Caco-2 (cell line): Measurements from ENCODE around the gene HTRA3. TPM values are rescaled to one million over a fixed set of nuclear protein-coding genes. Genes with fewer than 3 reads are reported as not detected.

ENCODE experiments used
- BruUV-seq: library from RNA; stranded (reverse); fragments of 400-500 nt; replicated peaks from 2 replicates; lab custom pipeline; 2021; lab: Mats Ljungman, UMichigan
- CTCF ChIA-PET: fragments of 300-600 bp; sonication (Branson Sonifier 250); formaldehyde crosslinking; loops from one replicate; lab custom pipeline; 2022; ENCODE audit warnings: antibody characterized with exemption; lab: Charles Lee
- POLR2A ChIA-PET: fragments of 300-600 bp; sonication (Branson Sonifier 250); formaldehyde crosslinking; loops from one replicate; lab custom pipeline; 2022; ENCODE audit warnings: antibody characterized with exemption; lab: Charles Lee
- DNase-seq, 2 experiments: peaks; one replicate each; pipeline versions ENCODE4 v3.0.0 to v3.0.0-alpha.2; 2020 to 2022
- H3K27me3 ChIP-seq: replicated peaks from 2 replicates; pipeline ENCODE4 v1.6.0; 2011; ENCODE audit warnings: low read length; ENCODE audit not compliant: control insufficient read depth, insufficient read depth
- H3K36me3 ChIP-seq: 2 replicates; pipeline ENCODE4 v1.5.1; 2011; ENCODE audit warnings: low read length; ENCODE audit not compliant: control insufficient read depth, insufficient read depth
- H3K4me1 ChIP-seq: fragments of 250-450 bp; sonication (Bioruptor Pico); 2 replicates; pipeline ENCODE4 v1.5.1; 2020; ENCODE audit warnings: mild to moderate bottlenecking
- H3K4me3 ChIP-seq: 2 replicates; pipeline ENCODE4 v1.5.1; 2011; ENCODE audit warnings: low read depth, mild to moderate bottlenecking, control low read depth, low read length
- H3K9me3 ChIP-seq: fragments of 250-450 bp; sonication (Bioruptor Pico); 2 replicates; pipeline ENCODE4 v1.5.1; 2020; ENCODE audit warnings: mild to moderate bottlenecking, moderate library complexity
- H3K27ac Mint-ChIP-seq: one replicate; pipeline ENCODE4 v1.8.0; 2022; ENCODE audit warnings: mixed read lengths; ENCODE audit not compliant: unreplicated experiment
- H3K27me3 Mint-ChIP-seq: one replicate; pipeline ENCODE4 v1.8.0; 2022; ENCODE audit warnings: mixed read lengths; ENCODE audit not compliant: insufficient read depth, unreplicated experiment
- H3K36me3 Mint-ChIP-seq: one replicate; pipeline ENCODE4 v1.8.0; 2022; ENCODE audit warnings: mild to moderate bottlenecking, mixed read lengths; ENCODE audit not compliant: insufficient read depth, unreplicated experiment
- H3K4me1 Mint-ChIP-seq: one replicate; pipeline ENCODE4 v1.8.0; 2022; ENCODE audit warnings: low read depth, mixed read lengths; ENCODE audit not compliant: unreplicated experiment
- H3K4me3 Mint-ChIP-seq: one replicate; pipeline ENCODE4 v1.8.0; 2022; ENCODE audit warnings: mild to moderate bottlenecking, moderate library complexity, mixed read lengths; ENCODE audit not compliant: unreplicated experiment
- H3K9me3 Mint-ChIP-seq: one replicate; pipeline ENCODE4 v1.8.0; 2022; ENCODE audit warnings: mixed read lengths; ENCODE audit not compliant: unreplicated experiment
- intact Hi-C: fragments of 100-400 bp; cut with micrococcal nuclease; formaldehyde crosslinking; loops from one replicate; pipeline ENCODE4 v1.10.0; 2022; ENCODE audit not compliant: unreplicated experiment
- total RNA-seq: library from RNA; stranded (reverse); gene quantifications from 2 replicates; pipeline ENCODE4 v1.2.3, GENCODE V29; 2022
- TF ChIP-seq, protein P1 (sequence below), 2 experiments: fragments of 200-600 bp in 1 of 2; IDR thresholded peaks; 1 replicate in 1 of 2; 2 replicates in 1 of 2; pipeline versions ENCODE4 v1.5.1 to v1.8.0; 2011 to 2022; ENCODE audit warnings: antibody characterized with exemption in 1 of 2, control low read depth in 1 of 2, inconsistent platforms in 1 of 2, low read depth in 1 of 2, low read length in 1 of 2, mild to moderate bottlenecking in 1 of 2, moderate library complexity in 1 of 2; ENCODE audit not compliant: insufficient read depth in 1 of 2, severe bottlenecking in 1 of 2, unreplicated experiment in 1 of 2

HTRA3 gene
- total RNA-seq, 1 experiment from 2014 or later: 0.66 TPM

GRCh38 chr4:8324640-8325239, 55.2 kb downstream of the HTRA3 start:
- ChIA-PET CTCF (no interaction called here), POLR2A (no interaction called here)
- TF ChIP-seq, protein P1, sequence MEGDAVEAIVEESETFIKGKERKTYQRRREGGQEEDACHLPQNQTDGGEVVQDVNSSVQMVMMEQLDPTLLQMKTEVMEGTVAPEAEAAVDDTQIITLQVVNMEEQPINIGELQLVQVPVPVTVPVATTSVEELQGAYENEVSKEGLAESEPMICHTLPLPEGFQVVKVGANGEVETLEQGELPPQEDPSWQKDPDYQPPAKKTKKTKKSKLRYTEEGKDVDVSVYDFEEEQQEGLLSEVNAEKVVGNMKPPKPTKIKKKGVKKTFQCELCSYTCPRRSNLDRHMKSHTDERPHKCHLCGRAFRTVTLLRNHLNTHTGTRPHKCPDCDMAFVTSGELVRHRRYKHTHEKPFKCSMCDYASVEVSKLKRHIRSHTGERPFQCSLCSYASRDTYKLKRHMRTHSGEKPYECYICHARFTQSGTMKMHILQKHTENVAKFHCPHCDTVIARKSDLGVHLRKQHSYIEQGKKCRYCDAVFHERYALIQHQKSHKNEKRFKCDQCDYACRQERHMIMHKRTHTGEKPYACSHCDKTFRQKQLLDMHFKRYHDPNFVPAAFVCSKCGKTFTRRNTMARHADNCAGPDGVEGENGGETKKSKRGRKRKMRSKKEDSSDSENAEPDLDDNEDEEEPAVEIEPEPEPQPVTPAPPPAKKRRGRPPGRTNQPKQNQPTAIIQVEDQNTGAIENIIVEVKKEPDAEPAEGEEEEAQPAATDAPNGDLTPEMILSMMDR (IDR thresholded peaks at IDR 0.05; ENCODE audit: insufficient read depth in 1 of 2, low read depth in 1 of 2, low read length in 1 of 2, severe bottlenecking in 1 of 2, unreplicated experiment in 1 of 2): no peak
- no peak overlapping the region for H3K4me3 ChIP-seq
- BruUV-seq: no TSS peak
- no peaks in the 10 kb centered on the region for H3K36me3 ChIP-seq
- DNase-seq: no peak
- H3K4me1 ChIP-seq: no peaks in the 10 kb centered on the region
- Mint-ChIP-seq H3K27me3 (no peaks in the 10 kb centered on the region), H3K4me3 (no peak overlapping the region), H3K4me1 (no peaks in the 10 kb centered on the region), H3K27ac (no peak overlapping the region), H3K9me3 (peaks cover 9% of the 10 kb centered on the region), H3K36me3 (no peaks in the 10 kb centered on the region)
- no peaks in the 10 kb centered on the region for H3K27me3 ChIP-seq
- H3K9me3 ChIP-seq: peaks cover 9% of the 10 kb centered on the region; the same call in 1 of the 2 replicates
- intact Hi-C loops: no loop called here

- Histone ChIP-seq H3K36me3 (no peaks in the 10 kb centered on the region), H3K9me3 (peaks cover 9% of the 10 kb centered on the region; the same call in 1 of the 2 replicates), H3K27me3 (no peaks in the 10 kb centered on the region), H3K4me1 (no peaks in the 10 kb centered on the region), H3K4me3 (no peak overlapping the region)
- intact Hi-C loops: no loop called here
- H3K27ac Mint-ChIP-seq: no peak overlapping the region
- no peaks in the 10 kb centered on the region for H3K4me1 Mint-ChIP-seq
- no TSS peak for BruUV-seq
- ChIA-PET POLR2A (no interaction called here), CTCF (no interaction called here)
- no peak overlapping the region for H3K4me3 Mint-ChIP-seq
- no peaks in the 10 kb centered on the region for H3K36me3 Mint-ChIP-seq
- peaks cover 9% of the 10 kb centered on the region for H3K9me3 Mint-ChIP-seq
- no peaks in the 10 kb centered on the region for H3K27me3 Mint-ChIP-seq
- TF ChIP-seq, protein P1 (IDR thresholded peaks at IDR 0.05; ENCODE audit: insufficient read depth in 1 of 2, low read depth in 1 of 2, low read length in 1 of 2, severe bottlenecking in 1 of 2, unreplicated experiment in 1 of 2): no peak
- no peak for DNase-seq
These were observed 55.9 kb downstream of the HTRA3 start for GRCh38 chr4:8325291-8325973.

DNA sequence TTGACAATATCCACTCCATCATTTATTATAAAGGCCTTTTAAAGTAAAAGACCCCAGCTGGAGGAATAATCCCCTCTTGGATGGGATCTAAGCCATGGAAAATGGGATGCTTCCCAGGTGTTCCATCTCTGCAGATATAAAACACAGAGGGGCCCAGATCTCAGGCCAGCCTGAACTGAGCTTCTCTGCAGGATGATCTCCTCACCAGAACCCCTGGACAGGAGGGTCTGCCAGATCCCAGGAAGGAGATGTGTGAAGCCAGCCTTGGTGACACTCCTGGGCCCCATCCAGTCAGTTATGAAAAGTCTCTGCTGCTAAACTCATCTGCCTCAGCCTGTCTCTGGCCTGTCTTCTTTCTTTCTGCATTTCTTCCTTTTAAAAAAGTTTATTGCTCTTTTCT, 56.7 kb downstream of the HTRA3 start:
- no peaks in the 10 kb centered on the region for H3K27me3 Mint-ChIP-seq
- no peak overlapping the region for H3K27ac Mint-ChIP-seq
- ChIA-PET CTCF (no interaction called here), POLR2A (no interaction called here)
- Histone ChIP-seq H3K9me3 (peaks cover 9% of the 10 kb centered on the region; the same call in 1 of the 2 replicates), H3K4me1 (no peaks in the 10 kb centered on the region), H3K36me3 (no peaks in the 10 kb centered on the region), H3K27me3 (no peaks in the 10 kb centered on the region), H3K4me3 (no peak overlapping the region)
- BruUV-seq: no TSS peak
- TF ChIP-seq, protein P1 (IDR thresholded peaks at IDR 0.05; ENCODE audit: insufficient read depth in 1 of 2, low read depth in 1 of 2, low read length in 1 of 2, severe bottlenecking in 1 of 2, unreplicated experiment in 1 of 2): no peak
- H3K4me1 Mint-ChIP-seq: no peaks in the 10 kb centered on the region
- intact Hi-C loops: no loop called here
- DNase-seq: peak in 1 of 2 experiments; percentile 2
- peaks cover 9% of the 10 kb centered on the region for H3K9me3 Mint-ChIP-seq
- H3K4me3 Mint-ChIP-seq: no peak overlapping the region
- no peaks in the 10 kb centered on the region for H3K36me3 Mint-ChIP-seq
